Measurements from ENCODE around the gene FRMPD2. TPM values are rescaled to one million over a fixed set of nuclear protein-coding genes. Genes with fewer than 3 reads are reported as not detected.

FRMPD2 gene
- total and polyA plus RNA-seq, 2 experiments from 2014 or later, result not detected

GRCh38 chr10:48224296-48224695, 50.2 kb downstream of the FRMPD2 start:
- H3K4me1 Mint-ChIP-seq, result peaks cover 7% of the 10 kb centered on the region; the same call in 2 of the 3 replicates
- H3K4me3 Mint-ChIP-seq, result no peak overlapping the region
- ATAC-seq (no peak), DNase-seq (ENCODE audit: low spot score) (no peak)
- no peak overlapping the region for H3K27ac Mint-ChIP-seq
- Histone ChIP-seq H2AFZ (no peak overlapping the region), H3K4me2 (no peak overlapping the region), H3K27me3 (ENCODE audit: insufficient read depth) (no peaks in the 10 kb centered on the region), H3F3A (replicated peaks; ENCODE audit: low read depth) (no peaks in the 10 kb centered on the region), H4K20me1 (replicated peaks; ENCODE audit: insufficient read depth) (no peaks in the 10 kb centered on the region), H3K79me2 (replicated peaks; ENCODE audit: insufficient read depth) (no peaks in the 10 kb centered on the region), H3K4me1 (ENCODE audit: insufficient read depth) (no peaks in the 10 kb centered on the region), H3K27ac (ENCODE audit: low read depth) (no peak overlapping the region), H3K4me3 (no peak overlapping the region), H3K36me3 (ENCODE audit: insufficient read depth) (no peaks in the 10 kb centered on the region; the same call in 1 of the 2 replicates), H3K9me2 (ENCODE audit: insufficient read depth) (peaks cover 9% of the 10 kb centered on the region; the same call in 1 of the 2 replicates)
- no peaks in the 10 kb centered on the region for H3K9me3 Mint-ChIP-seq
- H3K27me3 Mint-ChIP-seq (ENCODE audit: insufficient read depth, low read depth, poor library complexity), result no peaks in the 10 kb centered on the region
- no peaks in the 10 kb centered on the region for H3K36me3 Mint-ChIP-seq (ENCODE audit: low read depth)
- TF ChIP-seq ZNF331 (CRISPR knock-in tag; IDR thresholded peaks at IDR 0.05; ENCODE audit: low read depth), result no peak
- no peak for TF ChIP-seq ETS1 (IDR thresholded peaks at IDR 0.05)
- TF ChIP-seq EZH2 (IDR thresholded peaks at IDR 0.05; ENCODE audit: low read depth, unreplicated experiment), result no peak
- no peak for TF ChIP-seq STAT1 (IDR thresholded peaks at IDR 0.05; ENCODE audit: unreplicated experiment)
- TF ChIP-seq ZNF462 (CRISPR knock-in tag; IDR thresholded peaks at IDR 0.05), result no peak
- TF ChIP-seq REST (IDR thresholded peaks at IDR 0.05; ENCODE audit: unreplicated experiment), result no peak
- no peak for TF ChIP-seq NANOG (IDR thresholded peaks at IDR 0.05; ENCODE audit: borderline replicate concordance)
- no peak for TF ChIP-seq CTCF (conservative IDR thresholded peaks at IDR 0.05; ENCODE audit: low read depth in 2 of 2)
- no peak for TF ChIP-seq EZH2phosphoT487 (IDR thresholded peaks at IDR 0.05; ENCODE audit: unreplicated experiment)
- TF ChIP-seq CREB1 (CRISPR knock-in tag; IDR thresholded peaks at IDR 0.05; ENCODE audit: low read depth), result no peak
- TF ChIP-seq JUNB (IDR thresholded peaks at IDR 0.05; ENCODE audit: unreplicated experiment), result no peak
- no peak for TF ChIP-seq POLR2AphosphoS5 (IDR thresholded peaks at IDR 0.05; ENCODE audit: low read depth)
- no peak for TF ChIP-seq ZNF114 (CRISPR knock-in tag; IDR thresholded peaks at IDR 0.05)

All from GM23338 (cell line).